Right lung (tissue), 5 donors: ENCODE results near the gene GRN. TPM values are rescaled to one million over a fixed set of nuclear protein-coding genes. Genes with fewer than 3 reads are reported as not detected.
"Not testable (repeated sequence)": the region's sequence is repeated elsewhere in the genome, so short reads cannot be mapped to it uniquely, and the experiment has no call there.

ENCODE experiments used
- DNase-seq, 2 donors: peaks; one replicate each; pipeline ENCODE4 v3.0.0-alpha.2; 2013
- polyA plus RNA-seq, 5 donors: library from polyadenylated mRNA; unstranded; fragments of 120-200 nt; gene quantifications; one replicate each; pipeline versions ENCODE4 v1.2.1 to v1.2.3, GENCODE V29; 2013; ENCODE audit warnings: inconsistent platforms in 1 of 5, low replicate concordance in 1 of 5; ENCODE audit not compliant: insufficient read length in 5 of 5, insufficient read depth in 1 of 5

GRN gene
- polyA plus RNA-seq, 5 donors = 177 to 276 (median 210) TPM

DNA sequence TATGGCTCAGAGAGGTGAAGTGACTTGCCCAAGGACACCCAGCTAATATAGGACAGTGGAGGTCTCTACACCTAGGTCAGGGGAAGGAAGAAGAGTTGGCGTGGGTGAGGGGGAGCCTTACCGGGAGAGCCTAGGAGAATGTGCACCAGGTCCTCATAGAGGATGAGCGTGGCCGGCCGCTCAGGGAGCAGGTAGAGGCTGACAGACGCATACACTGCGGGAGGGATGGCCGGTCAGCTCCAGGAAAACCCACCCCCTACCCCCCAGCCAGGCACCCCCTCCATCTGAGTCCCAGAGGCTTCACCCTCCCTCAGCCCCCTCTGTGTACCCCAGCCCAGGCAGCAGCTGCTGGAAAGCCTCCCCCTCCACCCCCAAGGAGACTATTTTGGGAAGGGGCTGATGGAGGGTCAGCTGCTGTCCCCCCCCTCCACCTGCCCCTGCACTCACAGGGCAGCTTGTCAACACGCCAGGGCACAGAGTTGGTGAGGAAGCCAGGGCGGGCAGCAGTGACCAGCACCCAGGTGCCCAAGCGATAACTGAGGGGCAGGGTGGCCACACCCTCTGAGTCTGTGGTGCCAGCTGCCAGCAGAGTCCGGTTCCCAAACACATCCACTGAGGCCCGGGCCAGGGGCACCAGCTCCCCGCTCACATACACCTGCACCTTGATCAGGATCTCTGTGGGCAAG is 14.5 kb downstream of the GRN start:
- DNase-seq = no peak

DNA sequence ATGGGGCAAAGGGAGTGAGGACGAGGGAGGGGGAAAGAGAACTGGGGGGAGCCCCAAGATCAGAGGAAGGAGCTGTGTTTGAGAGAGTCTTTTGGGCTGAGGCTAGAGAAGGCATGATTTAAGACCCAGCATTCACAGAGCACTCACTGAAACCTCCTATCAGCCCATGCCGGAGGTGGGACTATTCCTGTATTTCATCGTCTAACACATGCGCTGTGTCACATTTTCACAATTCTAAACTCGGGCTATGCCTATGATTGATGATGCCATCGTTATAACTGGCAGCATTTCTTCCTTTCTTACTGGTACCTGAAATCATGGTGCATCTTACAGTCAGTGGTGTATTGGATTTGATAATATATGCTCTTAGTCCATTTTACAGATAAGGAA is 15.0 kb downstream of the GRN start:
- DNase-seq = no peak

DNA sequence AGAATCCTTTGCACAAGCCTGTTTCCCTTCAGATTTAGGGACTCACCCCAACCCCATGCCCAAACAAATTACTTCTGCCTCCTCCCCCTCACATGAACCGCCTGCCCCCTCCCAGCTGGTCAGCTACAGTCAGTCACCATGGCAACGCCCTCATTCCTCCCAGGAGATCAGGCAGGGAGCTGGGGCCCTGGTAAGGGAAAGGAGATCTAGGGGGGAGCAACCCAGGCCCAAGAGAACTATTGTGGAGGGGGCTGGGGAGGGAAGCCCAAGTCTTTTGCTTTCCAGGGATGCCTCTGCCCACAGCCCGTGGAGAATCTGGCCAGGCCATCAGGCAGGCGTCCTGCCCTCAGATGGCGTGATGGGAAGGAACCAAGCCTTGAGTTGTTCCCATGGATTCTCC is 15.7 kb downstream of the GRN start:
- peak in 1 of 2 donors; percentile 57 for DNase-seq

DNA sequence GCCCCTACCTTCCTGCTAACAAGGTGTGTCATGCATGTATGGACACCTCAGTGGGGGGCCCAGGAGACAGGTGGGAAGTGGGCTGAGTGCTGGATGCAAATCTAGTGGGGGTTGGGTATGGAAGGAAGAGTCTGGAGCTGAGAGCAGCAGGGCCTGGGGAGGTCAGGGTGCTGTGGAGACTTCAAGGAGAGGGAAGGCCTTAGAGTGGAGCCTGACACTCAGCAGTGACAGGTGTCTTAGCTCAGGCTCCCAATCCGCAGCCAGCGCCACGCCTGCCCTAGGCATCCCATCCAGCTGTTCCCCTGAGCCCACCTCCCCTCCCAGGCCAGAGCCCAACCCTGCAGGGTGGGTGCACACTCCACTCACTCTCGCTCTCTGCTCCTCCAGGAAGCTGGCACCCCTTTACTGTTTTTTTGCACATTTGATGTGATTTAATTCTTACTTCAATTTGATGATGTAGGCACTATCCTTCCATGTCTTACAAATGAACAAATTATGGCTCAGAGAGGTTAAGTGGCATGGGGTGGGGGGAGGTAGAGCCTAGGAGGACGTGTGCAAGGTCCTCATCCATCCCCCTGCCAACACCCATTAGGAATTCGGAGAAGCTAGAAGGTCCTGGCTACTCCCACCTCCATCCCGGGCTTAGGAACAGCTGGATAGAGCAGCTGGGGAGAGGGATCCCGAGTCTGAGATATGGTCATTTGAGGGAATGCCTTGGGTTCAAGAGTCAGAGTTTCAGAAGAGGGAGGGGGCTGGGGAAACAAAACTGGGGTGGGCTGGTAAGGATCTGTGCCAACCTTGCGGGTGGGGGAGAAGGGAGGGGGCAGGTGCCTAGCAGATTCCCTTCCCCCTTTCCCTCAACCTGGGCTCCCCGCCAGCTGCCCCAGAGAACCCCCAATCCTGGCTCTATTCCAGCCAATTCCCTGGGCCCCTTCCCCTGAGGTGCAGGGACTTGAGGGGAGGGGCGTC is 16.5 kb downstream of the GRN start:
- no peak for DNase-seq

DNA sequence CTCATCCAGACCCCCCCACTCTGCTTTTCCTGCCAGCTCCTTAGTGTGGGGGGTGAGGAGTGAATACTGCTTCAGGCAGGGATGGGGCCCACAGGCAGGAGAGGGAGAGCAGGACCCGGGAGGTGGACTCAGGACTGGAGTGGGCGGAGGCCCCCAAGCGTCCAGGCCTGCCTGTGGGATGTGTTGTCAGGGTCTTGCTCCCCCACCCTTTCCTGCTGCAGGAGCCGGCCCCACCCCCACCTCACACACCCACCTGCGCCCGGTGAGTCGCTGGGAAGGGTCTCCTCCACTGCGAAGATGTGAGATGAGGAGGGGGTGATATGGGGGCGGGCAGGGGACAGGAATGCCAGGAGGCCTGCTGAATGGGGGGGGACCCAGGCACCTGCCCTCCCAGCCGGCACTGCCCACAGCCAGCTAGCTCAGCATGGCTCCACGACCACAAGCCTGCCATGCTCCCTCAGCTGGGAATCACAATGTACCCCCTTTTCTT is 17.4 kb downstream of the GRN start:
- DNase-seq = no peak

DNA sequence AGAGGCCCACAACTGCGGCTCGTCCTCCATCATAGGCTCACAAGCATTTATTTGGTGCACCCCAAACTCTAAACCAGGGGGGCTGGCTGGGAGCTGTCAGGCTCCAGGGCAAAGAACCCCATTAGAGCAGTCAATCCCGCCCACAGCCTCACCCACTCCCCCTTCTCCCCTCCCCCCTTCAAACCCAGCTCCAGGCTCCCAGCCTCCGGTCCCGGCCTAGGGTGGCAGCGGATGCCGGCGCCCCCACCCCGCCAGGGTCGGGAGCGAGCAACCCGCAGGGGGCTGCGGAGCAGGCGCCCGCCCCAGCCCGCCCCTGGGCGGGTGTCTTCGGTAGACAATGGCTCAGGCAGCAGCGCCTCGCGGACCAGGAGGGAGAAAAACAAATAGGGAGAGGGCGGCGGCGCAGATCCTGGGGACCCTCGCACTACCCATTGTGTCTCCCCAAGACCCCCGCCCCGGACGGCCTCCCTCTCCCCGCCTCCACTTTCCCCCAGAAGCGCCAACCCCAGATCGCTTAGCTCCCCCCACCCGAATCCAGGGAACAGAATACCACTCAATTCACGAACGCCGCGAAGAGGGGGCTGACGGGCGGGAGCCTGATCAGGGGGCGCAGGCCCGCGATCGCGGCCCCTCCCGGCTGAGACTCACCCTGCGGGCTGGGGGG is 18.0 kb downstream of the GRN start:
- DNase-seq = no peak

DNA sequence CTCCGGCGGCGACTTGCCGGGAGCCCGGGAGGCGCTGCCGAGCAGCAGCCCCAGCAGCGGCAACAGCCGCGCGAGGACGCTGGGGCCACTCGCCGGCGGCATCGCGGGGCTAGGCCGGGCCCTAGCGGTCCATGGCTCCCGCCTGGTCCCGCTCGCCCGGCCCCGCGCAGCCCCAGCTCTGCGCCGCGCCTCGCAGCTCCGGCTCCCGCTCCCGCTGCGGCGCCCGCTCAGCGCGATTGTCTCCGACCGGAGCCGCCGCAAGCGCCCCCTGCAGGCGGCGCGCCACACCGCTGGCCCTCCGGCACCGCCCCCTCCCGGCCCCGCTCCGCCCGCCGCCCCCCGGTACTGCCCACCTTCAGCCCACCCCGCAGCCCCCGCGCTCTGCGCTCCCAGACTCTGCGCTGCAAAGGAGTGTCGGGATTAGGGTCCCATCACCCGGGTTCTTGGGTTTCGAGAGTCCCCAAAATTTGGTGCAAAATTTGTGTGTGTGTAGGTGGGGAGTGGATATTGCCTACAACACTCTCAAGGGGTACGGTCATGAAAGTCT is 18.6 kb downstream of the GRN start, which contains the start of gene FAM171A2:
Gene FAM171A2 (minus strand): TSS at position 241 of the 547 bp plus-strand sequence. CDS start 139 bp downstream, at position 102.
- peak; percentile 65 to 66 for DNase-seq

DNA sequence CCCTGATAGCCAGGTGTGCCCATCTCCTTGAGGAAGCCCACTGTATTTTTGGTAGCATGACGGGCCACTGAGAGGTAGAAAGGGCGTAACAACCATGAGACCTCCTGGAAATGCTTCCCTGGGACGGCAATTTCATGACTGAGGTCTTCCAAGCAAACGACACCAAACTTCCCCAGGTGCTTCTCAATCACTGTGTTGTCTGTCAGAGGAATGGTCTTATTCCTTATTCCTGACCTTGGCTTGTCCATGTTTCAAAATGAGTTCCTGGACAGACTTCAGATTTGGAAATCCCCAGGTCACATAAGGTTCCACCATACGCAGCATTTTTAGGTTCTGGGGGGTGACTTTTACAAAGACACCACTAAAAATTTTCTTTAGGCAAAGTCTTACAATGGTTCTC is 19.9 kb downstream of the GRN start:
- not testable (repeated sequence) for DNase-seq

DNA sequence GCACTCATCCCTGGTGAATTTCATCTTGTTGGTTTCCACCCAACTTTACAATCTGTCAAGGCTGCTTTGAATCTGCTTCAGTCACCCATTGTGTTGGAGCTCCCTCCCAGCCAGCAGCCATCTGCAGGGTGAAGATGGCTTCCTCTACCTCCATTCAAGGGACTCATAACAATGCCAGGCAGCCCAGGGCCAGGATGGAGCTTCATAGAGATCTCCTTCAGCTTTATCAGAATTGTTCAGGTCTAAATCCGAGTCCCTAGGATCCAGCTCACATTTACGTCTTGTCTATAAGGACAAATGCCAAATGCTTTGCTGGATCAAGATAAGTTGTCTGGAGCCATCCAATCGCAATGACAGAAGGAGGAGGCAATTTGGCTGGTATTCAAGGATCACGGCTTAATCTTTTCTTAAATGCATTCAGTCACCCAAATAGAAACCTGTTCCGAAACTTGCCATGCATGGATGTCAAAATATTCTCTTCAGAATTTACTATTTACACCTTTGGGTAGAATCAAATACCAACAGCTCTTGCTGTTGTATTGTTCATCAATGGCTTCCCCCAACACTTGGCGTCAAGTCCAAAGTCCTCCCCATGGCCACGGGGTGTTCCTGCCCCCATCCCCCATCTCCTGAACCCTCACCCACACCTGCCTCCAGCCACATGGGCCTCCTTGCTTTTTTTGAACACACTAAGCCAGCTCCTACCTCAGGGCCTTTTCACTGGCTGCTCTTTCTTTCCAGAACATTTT is 22.3 kb downstream of the GRN start:
- DNase-seq = no peak

DNA sequence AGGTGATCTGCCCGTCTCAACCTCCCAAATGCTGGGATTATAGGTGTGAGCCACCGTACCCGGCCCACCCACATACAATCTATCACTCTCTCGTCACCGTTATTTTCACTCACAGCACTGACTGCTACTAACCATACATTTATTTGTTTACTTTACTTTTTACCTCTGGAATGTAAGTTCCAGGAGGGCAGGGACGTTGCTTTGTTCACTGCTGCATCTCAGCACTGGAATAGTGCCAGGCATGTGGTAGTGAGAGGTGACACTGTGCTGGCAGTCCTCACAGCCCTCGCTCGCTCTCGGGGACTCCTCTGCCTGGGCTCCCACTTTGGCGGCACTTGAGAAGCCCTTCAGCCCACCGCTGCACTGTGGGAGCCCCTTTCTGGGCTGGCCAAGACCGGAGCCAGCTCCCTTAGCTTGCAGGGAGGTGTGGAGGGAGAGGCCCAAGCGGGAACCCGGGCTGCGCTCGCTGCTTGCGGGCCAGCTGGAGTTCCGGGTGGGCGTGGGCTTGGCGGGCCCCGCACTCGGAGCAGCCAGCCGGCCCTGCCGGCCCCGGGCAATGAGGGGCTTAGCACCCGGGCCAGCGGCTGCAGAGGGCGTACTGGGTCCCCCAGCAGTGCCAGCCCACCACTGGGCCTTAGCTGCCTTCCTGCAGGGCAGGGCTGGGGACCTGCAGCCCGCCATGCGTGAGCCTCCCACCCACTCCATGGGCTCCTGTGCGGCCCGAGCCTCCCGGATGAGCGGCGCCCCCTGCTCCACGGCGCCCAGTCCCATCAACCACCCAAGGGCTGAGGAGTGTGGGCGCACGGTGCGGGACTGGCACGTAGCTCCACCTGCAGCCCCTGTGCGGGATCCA is 23.5 kb downstream of the GRN start:
- not testable (repeated sequence) for DNase-seq

DNA sequence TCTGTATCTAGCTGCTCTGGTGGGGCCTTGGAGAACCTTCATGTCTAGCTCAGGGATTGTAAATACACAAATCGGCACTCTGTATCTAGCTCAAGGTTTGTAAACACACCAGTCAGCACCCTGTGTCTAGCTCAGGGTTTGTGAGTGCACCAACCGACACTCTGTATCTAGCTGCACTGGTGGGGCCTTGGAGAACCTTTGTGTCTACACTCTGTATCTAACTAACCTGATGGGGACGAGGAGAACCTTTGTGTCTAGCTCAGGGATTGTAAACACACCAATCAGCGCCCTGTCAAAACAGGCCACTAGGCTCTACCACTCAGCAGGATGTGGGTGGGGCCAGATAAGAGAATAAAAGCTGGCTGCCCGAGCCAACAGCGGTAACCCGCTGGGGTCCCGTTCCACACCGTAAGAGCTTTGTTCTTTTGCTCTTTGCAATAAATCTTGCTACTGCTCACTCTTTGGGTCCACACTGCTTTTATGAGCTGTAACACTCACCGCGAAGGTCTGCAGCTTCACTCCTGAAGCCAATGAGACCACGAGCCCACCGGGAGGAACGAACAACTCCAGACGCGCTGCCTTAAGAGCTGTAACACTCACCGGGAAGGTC is 24.4 kb downstream of the GRN start:
- DNase-seq = not testable (repeated sequence)

DNA sequence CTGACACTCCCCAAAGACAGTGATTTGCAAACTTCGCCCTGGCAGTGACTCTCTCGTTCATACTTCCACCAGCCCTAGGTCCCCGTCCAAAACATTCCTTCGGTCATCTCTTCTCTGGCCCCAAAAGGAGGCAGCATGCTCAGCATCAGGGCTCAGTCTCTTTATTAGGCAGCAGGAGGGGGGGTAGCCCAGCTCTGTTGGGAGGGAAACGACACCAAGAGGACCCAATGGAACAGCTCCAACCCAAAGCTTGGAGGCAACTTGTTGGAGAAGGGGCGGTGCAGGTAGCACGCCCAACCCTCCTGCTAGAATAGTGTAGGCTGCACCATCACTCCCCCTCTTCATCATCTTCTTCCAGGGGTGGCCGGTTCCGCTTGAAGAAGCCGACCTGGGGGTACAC is 26.9 kb downstream of the GRN start:
- no peak for DNase-seq

DNA sequence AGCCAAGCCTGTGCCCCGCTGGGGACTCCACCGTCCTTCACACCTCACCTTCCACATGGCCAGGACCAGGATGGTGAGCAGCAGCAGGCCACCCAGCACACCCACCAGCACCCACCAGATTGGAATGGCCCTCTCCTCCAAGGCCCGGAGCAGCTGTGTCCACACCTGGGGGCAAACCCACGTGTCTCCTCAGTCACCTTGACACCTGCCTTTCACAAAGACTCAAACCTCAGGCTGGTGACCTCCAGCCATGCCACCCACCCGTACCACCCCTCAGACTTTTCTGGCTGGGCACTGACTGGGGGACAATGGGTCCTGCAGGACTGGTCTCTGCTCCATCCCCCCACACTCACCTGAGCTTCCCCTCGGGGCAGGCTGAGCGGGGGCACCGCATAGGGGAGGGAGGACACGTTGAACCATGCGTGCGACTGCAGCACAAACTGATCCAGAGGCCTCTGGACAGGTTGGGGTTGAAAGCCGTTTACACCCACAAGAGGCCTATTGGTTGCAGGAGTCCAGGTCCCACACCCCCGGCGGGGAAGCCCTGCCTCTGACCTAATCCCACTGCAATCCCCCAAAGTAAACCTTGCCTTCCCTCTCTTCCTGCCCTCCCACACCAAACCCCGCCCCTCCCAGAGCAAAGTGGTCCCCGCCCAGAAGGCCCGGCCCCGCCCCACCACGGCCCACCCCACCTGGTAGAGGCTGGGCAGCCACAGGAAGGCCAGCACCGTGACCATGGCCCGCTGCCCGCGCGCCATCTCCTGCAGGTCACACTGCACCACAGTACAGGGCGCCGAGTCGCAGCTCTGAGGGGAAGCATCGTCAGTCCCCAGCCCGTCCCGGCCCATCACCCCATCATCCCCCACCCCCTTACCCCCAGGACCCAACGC is 29.4 kb downstream of the GRN start:
- no peak for DNase-seq

DNA sequence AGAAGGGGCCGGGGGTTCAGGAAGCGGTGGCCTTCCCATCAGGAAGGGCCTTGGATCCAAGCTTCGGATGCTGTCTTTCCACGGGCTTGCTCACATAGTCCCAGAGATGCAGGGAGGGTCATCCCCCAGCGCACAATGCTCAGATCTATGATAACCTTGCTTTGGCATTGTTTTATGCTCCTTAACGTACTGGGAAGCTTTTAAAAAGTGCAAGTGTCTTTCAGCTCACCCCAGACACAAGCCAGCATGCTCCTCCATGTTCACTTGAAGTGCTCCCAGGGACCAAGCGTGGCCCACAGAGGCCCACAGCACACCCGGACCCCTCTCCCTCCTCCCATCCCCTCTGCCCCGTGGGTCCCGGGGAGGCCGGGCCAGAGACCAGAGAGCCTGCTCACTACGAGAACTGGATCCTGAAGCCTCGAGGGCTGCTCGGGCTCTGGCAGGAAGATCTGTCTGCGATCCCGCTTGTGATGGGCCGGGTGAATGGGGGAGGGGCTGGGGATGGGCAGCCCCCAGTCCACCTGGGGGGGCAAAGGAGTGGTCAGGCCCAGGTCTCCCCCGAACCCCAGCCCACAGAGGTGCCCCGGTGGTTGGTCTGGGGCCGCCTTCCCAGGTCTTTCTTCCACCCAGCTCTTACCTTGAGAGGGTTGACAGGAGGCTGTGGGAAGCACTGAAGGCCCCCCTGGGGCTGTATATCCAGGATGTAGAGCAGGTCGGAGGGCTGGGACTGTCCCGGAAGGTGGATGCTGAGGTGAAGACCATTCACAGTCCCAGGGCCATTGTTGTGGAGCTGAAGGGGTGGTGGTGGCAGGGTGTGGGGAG is 30.3 kb downstream of the GRN start:
- DNase-seq = no peak

DNA sequence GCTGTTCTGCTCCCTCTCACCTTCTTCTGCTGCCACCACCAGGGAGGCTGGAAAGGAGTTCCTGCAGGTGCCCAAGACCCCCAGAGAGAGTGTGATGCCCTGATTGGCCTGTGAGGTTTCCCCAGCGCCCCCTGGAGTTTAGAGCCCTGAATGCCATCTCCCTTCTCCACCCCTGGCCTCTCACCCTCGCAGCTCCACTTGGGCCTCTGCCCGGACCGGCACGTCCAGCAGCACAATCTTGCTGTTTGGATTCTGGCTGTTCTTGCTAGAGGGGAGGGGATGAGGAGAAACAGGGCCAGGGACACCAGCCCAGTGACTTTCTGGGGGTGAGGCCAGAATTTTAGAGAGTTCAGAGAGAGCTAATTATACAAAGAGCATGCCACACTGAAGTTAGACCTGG is 31.0 kb downstream of the GRN start:
- peak; percentile 52 to 64 for DNase-seq

DNA sequence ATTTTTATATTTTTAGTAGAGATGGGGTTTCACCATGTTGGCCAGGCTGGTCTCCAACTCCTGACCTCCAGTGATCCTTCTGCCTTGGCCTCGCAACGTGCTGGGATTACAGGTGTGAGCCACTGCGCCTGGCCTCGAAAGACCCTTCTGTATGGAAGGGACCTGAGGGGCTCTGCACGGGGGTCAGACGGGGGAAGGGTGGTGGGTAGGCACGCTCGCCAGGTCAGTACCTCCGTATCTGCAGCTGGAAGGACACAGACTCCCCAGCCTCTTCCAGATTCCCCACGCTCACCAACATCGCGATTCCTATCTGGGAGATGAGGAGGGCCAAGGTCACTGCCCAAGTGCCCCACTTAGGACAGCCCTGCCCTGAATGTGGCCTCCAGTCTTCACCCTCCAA is 31.7 kb downstream of the GRN start:
- no peak for DNase-seq

DNA sequence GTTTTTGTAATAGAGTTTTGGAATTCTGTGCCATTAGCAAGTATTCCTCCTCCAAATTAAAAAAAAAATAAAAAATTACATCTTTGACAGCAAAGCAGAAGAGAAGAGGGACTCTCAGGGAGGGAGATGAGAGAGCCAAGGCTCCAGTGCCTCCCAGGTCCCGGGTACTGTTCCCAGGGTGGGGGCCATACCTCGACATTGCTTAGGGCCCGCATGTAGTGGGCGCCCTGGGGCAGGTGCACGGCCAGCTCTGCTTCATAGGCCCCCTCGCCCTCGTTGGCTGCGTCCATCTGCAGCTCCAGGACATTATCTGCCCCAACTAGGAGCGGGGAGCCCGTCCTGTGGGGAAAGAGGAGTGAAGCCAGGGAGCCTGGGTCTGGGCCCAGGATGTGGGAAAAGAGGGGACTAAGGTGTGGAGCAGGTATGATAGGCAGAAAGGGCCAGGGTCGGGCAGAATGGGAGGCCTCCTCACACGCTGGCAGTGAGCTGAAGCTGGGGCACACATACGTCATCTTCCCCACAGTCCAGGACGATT is 33.1 kb downstream of the GRN start:
- no peak for DNase-seq
